HepG2 (cell line): ENCODE results near the gene RPL3. TPM values are rescaled to one million over a fixed set of nuclear protein-coding genes. Genes with fewer than 3 reads are reported as not detected.

Source experiments
- AGO2 ChIP-seq: fragments of 200-400 bp; formaldehyde crosslinking; optimal IDR thresholded peaks from 2 replicates; pipeline ENCODE3; 2017; ENCODE audit warnings: mild to moderate bottlenecking, low read depth, low read length, moderate library complexity
- ARID5B ChIP-seq: IDR thresholded peaks from 2 replicates; pipeline ENCODE4 v1.4.0; 2020; ENCODE audit warnings: mild to moderate bottlenecking, missing genetic modification reagents
- ASH2L ChIP-seq: fragments of 300-600, 200-600 bp; sonication (generic); IDR thresholded peaks from 2 replicates; pipeline ENCODE4 v1.7.0; 2017; ENCODE audit warnings: low read depth, mild to moderate bottlenecking, moderate library complexity, mixed read lengths, low read length; ENCODE audit not compliant: insufficient read length
- CBFB ChIP-seq: sonication (generic); formaldehyde crosslinking; IDR thresholded peaks from 2 replicates; pipeline ENCODE4 v1.4.0; 2020; ENCODE audit warnings: missing genetic modification reagents
- CHD4 ChIP-seq: fragments of 200-600 bp; sonication (generic); IDR thresholded peaks from 2 replicates; pipeline ENCODE4 v1.7.0; 2017; ENCODE audit warnings: mild to moderate bottlenecking, low read length, borderline replicate concordance
- ETV6 ChIP-seq: sonication (generic); formaldehyde crosslinking; conservative IDR thresholded peaks from 2 replicates; pipeline ENCODE4 v1.4.0; 2020; ENCODE audit warnings: missing genetic modification reagents
- FLYWCH1 ChIP-seq: sonication (generic); formaldehyde crosslinking; IDR thresholded peaks from 2 replicates; pipeline ENCODE4 v1.8.1; 2023; ENCODE audit warnings: mild to moderate bottlenecking, missing genetic modification reagents
- GLI4 ChIP-seq: sonication (generic); formaldehyde crosslinking; IDR thresholded peaks from 2 replicates; pipeline ENCODE4 v1.5.1; 2020; ENCODE audit warnings: missing genetic modification reagents, mild to moderate bottlenecking, moderate library complexity, borderline replicate concordance
- HDAC2 ChIP-seq: sonication (generic); formaldehyde crosslinking; IDR thresholded peaks from 2 replicates; pipeline ENCODE4 v1.4.0; 2020; ENCODE audit warnings: missing genetic modification reagents
- HOXD1 ChIP-seq: sonication (generic); formaldehyde crosslinking; IDR thresholded peaks from 2 replicates; pipeline ENCODE4 v1.5.0; 2020; ENCODE audit warnings: missing genetic modification reagents
- KAT7 ChIP-seq: IDR thresholded peaks from 2 replicates; pipeline ENCODE4 v1.6.1; 2018; ENCODE audit warnings: borderline replicate concordance, missing compliant biosample characterization
- KDM1A ChIP-seq: IDR thresholded peaks from 2 replicates; pipeline ENCODE4 v1.6.1; 2016; ENCODE audit warnings: missing compliant biosample characterization
- KLF15 ChIP-seq: sonication (generic); formaldehyde crosslinking; IDR thresholded peaks from 2 replicates; pipeline ENCODE4 v1.8.1; 2023; ENCODE audit warnings: borderline replicate concordance, mild to moderate bottlenecking, inconsistent platforms, missing genetic modification reagents, mixed read lengths
- KMT2A ChIP-seq: sonication (generic); formaldehyde crosslinking; IDR thresholded peaks from 2 replicates; pipeline ENCODE4 v1.4.0; 2020; ENCODE audit warnings: missing genetic modification reagents
- MTA3 ChIP-seq: sonication (generic); formaldehyde crosslinking; IDR thresholded peaks from 2 replicates; pipeline ENCODE4 v1.4.0; 2020; ENCODE audit warnings: missing genetic modification reagents
- RFXANK ChIP-seq: IDR thresholded peaks from 2 replicates; pipeline ENCODE4 v1.6.1; 2016
- SIN3B ChIP-seq: fragments of 150-350 bp; IDR thresholded peaks from 2 replicates; pipeline ENCODE4 v1.6.1; 2014; ENCODE audit warnings: low read length
- SMC3 ChIP-seq: IDR thresholded peaks from 2 replicates; pipeline ENCODE4 v1.6.1; 2011; ENCODE audit warnings: low read length, improper control_type of control experiment
- SP140L ChIP-seq: sonication (generic); formaldehyde crosslinking; IDR thresholded peaks from 2 replicates; pipeline ENCODE4 v1.4.0; 2020; ENCODE audit warnings: missing genetic modification reagents, borderline replicate concordance
- SRSF9 ChIP-seq: fragments of 200-400 bp; formaldehyde crosslinking; IDR thresholded peaks from 2 replicates; pipeline ENCODE4 v1.6.1; 2018; ENCODE audit warnings: borderline replicate concordance, mild to moderate bottlenecking, low read depth, low read length; ENCODE audit not compliant: insufficient read depth, poor library complexity, severe bottlenecking
- ZFP82 ChIP-seq: sonication (generic); formaldehyde crosslinking; IDR thresholded peaks from 2 replicates; pipeline ENCODE4 v1.5.1; 2020; ENCODE audit warnings: mild to moderate bottlenecking, missing genetic modification reagents, borderline replicate concordance
- ZNF230 ChIP-seq: sonication (generic); formaldehyde crosslinking; IDR thresholded peaks from 2 replicates; pipeline ENCODE4 v1.4.0; 2020; ENCODE audit warnings: mild to moderate bottlenecking, missing genetic modification reagents
- ZZZ3 ChIP-seq: sonication (generic); formaldehyde crosslinking; IDR thresholded peaks from 2 replicates; pipeline ENCODE4 v1.4.0; 2020; ENCODE audit warnings: missing genetic modification reagents, mild to moderate bottlenecking, borderline replicate concordance
- polyA plus RNA-seq, 8 experiments: library from polyadenylated mRNA; depleted of rRNA in 3 of 8; stranded (reverse) in 7 of 8; unstranded in 1 of 8; fragments of >200 nt; fragmentation: Illumina TruSeq in 4 of 8; extraction: Trizol in 4 of 8; gene quantifications; 2 replicates each; pipeline versions ENCODE4 v1.2.1 to v1.2.3, GENCODE V29; 2011 to 2016; ENCODE audit warnings: low read depth in 4 of 8, missing spikeins in 1 of 8, mixed read lengths in 1 of 8; ENCODE audit not compliant: insufficient read depth in 1 of 8
- total RNA-seq, 5 experiments: library from RNA; depleted of rRNA; stranded (reverse); fragments of >200 nt; fragmentation: Illumina TruSeq; extraction: Trizol; gene quantifications; 2 replicates each; pipeline ENCODE4 v1.2.3, GENCODE V29; 2016; ENCODE audit warnings: low read depth in 1 of 5
- TF ChIP-seq, protein P1 (sequence below): sonication (generic); formaldehyde crosslinking; IDR thresholded peaks from 2 replicates; pipeline ENCODE4 v1.8.0; 2022; ENCODE audit warnings: low read depth, missing genetic modification reagents

Gene RPL3
- total and polyA plus RNA-seq, 2 of the 13 experiments (the other 11 are each of a cell fraction or from before 2014, with no cell fraction given), result 1,051 to 3,279 TPM

GRCh38 chr22:39317775-39318506 is 1.5 kb downstream of the RPL3 start (continued):
- TF ChIP-seq SMC3 (no peak), ETV6 (CRISPR knock-in tag) (no peak), KDM1A (no peak), KMT2A (CRISPR knock-in tag) (no peak), CBFB (no peak), HDAC2 (no peak), ZFP82 (CRISPR knock-in tag) (no peak), MTA3 (CRISPR knock-in tag) (no peak), KLF15 (CRISPR knock-in tag) (no peak), ZZZ3 (CRISPR knock-in tag) (no peak), ARID5B (CRISPR knock-in tag) (0 out of 2 replicates have a peak, but pooled peaks have one; percentile 40), SP140L (no peak), RFXANK (no peak), SIN3B (no peak), KAT7 (0 out of 2 replicates have a peak, but pooled peaks have one; percentile 47), ASH2L (no peak), FLYWCH1 (CRISPR knock-in tag) (no peak), HOXD1 (CRISPR knock-in tag) (no peak), AGO2 (no peak), CHD4 (no peak), SRSF9 (no peak), GLI4 (no peak), ZNF230 (no peak)
- TF ChIP-seq, protein P1, sequence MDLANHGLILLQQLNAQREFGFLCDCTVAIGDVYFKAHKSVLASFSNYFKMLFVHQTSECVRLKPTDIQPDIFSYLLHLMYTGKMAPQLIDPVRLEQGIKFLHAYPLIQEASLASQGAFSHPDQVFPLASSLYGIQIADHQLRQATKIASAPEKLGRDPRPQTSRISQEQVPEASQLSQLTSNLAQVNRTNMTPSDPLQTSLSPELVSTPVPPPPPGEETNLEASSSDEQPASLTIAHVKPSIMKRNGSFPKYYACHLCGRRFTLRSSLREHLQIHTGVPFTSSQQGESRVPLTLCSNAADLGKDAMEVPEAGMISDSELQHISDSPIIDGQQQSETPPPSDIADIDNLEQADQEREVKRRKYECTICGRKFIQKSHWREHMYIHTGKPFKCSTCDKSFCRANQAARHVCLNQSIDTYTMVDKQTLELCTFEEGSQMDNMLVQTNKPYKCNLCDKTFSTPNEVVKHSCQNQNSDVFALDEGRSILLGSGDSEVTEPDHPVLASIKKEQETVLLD (CRISPR knock-in tag), result no peak
